Testis (tissue), 3 donors: Measurements from ENCODE around the gene NAALADL1. TPM values are rescaled to one million over a fixed set of nuclear protein-coding genes. Genes with fewer than 3 reads are reported as not detected.

Source experiments
- DNase-seq: peaks from one replicate; pipeline ENCODE4 v3.0.0-alpha.2; 2019
- H3K27ac ChIP-seq, 2 donors: fragments of 200-600 bp; sonication (generic); one replicate each; pipeline ENCODE4 v1.5.1; 2019
- H3K27me3 ChIP-seq: fragments of 200-600 bp; sonication (generic); one replicate; pipeline ENCODE4 v1.5.1; 2019
- H3K36me3 ChIP-seq: fragments of 200-600 bp; sonication (generic); one replicate; pipeline ENCODE4 v1.5.1; 2017; ENCODE audit warnings: low read depth; ENCODE audit errors: missing control alignments
- H3K4me1 ChIP-seq: fragments of 200-600 bp; sonication (generic); one replicate; pipeline ENCODE4 v1.5.1; 2019
- H3K4me3 ChIP-seq, 2 donors: fragments of 200-600 bp; sonication (generic); one replicate each; pipeline ENCODE4 v1.5.1; 2017 to 2019
- H3K9me3 ChIP-seq: fragments of 200-600 bp; sonication (generic); one replicate; pipeline ENCODE4 v1.5.1; 2017
- POLR2A ChIP-seq: fragments of 450-650 bp; IDR thresholded peaks from one replicate; pipeline ENCODE4 v1.6.1; 2017; ENCODE audit warnings: antibody characterized with exemption, mild to moderate bottlenecking, moderate library complexity
- WGBS, 2 donors: methylation state at CpG; one replicate each; pipeline ENCODE4 v1.1.5; 2018; 5-methylcytosine and 5-hydroxymethylcytosine counted together
- intact Hi-C: fragments of 100-400 bp; cut with DNase I; formaldehyde crosslinking; loops from one replicate; pipeline ENCODE4 v1.15.1; 2023; ENCODE audit warnings: low total_unique reads
- polyA plus RNA-seq: library from polyadenylated mRNA; stranded (reverse); fragments of 350-450 nt; fragmentation: Illumina TruSeq; extraction: RNeasy Lipid Tissue Mini Kit (QIAGEN cat#74804); gene quantifications from one replicate; pipeline ENCODE4 v1.2.3, GENCODE V29; 2014; ENCODE audit warnings: low read depth, low replicate concordance; ENCODE audit not compliant: insufficient read depth
- total RNA-seq, 2 donors: library from RNA; depleted of rRNA; stranded (reverse); fragments of >200 nt; gene quantifications; one replicate each; pipeline ENCODE4 v1.2.3, GENCODE V29; 2016
- TF ChIP-seq, protein P1 (sequence below), 3 experiments: fragments of 450-650 bp in 2 of 3; fragments of 200-600 bp in 1 of 3; sonication (generic) in 1 of 3; IDR thresholded peaks; one replicate each; pipeline ENCODE4 v1.5.1; 2016 to 2019; ENCODE audit warnings: antibody characterized with exemption in 3 of 3, mild to moderate bottlenecking in 2 of 3, moderate library complexity in 1 of 3

Gene NAALADL1
- total and polyA plus RNA-seq, 3 donors from 2014 or later: 16.0 to 18.1 (median 16.5) TPM

DNA sequence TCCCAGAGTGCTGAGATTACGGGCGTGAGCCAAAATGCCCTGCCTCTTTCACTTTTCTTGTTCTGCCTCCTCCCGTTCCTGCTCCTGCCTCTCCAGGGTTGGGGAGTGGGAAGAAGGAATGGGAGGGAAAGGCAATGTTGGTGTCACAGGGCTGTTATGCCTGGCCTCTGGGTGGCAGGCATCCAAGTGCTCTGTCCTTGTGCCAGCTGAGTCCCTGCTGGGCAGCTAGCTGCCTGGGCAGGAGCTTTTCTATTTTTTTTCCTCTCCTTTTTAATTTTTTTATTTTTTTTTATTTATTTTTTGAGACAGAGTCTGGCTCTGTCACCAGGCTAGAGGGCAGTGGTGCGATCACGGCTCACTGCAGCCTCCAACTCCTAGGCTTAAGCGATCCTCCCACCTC lies 21.4 kb downstream of the NAALADL1 start:
- no peaks in the 10 kb centered on the region for H3K27me3 ChIP-seq
- intact Hi-C loops: no loop called here
- no peaks in the 10 kb centered on the region for H3K9me3 ChIP-seq
- H3K4me3 ChIP-seq: no peak overlapping the region
- WGBS, 2 donors: 73 to 78% methylated on average over 6 of the region's 6 CpGs
- DNase-seq: peak; percentile 84
- no peaks in the 10 kb centered on the region for H3K36me3 ChIP-seq
- no peak overlapping the region for H3K27ac ChIP-seq
- TF ChIP-seq, protein P1, sequence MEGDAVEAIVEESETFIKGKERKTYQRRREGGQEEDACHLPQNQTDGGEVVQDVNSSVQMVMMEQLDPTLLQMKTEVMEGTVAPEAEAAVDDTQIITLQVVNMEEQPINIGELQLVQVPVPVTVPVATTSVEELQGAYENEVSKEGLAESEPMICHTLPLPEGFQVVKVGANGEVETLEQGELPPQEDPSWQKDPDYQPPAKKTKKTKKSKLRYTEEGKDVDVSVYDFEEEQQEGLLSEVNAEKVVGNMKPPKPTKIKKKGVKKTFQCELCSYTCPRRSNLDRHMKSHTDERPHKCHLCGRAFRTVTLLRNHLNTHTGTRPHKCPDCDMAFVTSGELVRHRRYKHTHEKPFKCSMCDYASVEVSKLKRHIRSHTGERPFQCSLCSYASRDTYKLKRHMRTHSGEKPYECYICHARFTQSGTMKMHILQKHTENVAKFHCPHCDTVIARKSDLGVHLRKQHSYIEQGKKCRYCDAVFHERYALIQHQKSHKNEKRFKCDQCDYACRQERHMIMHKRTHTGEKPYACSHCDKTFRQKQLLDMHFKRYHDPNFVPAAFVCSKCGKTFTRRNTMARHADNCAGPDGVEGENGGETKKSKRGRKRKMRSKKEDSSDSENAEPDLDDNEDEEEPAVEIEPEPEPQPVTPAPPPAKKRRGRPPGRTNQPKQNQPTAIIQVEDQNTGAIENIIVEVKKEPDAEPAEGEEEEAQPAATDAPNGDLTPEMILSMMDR (IDR thresholded peaks at IDR 0.05): no peak
- no peak for TF ChIP-seq POLR2A
- H3K4me1 ChIP-seq: peaks cover 3% of the 10 kb centered on the region

DNA sequence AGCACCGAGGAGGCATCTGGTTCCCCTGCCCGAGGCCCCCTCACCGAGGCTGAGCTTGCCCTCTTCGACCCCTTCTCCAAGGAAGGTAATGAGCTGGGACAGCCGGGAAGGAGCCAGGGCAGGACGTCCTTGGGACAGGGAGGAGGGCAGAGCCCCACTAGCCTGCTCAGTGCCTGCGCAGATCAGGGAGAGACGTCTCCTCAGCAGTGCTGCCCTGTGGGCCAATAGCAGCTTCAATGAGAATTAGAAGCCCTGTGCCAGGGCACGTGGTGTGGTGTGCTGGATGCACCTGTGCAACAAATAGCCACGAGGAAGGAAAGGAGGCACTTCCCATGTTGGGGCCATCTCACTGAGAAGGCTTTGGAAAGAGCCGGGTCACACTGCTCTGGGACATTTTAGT lies 22.8 kb downstream of the NAALADL1 start:
- no peaks in the 10 kb centered on the region for H3K36me3 ChIP-seq
- intact Hi-C loops: no loop called here
- H3K27me3 ChIP-seq: no peaks in the 10 kb centered on the region
- no peak overlapping the region for H3K4me3 ChIP-seq
- no peak for DNase-seq
- WGBS, 2 donors: 72 to 77% methylated on average over 9 to 11 of the region's 11 CpGs
- no peaks in the 10 kb centered on the region for H3K9me3 ChIP-seq
- H3K27ac ChIP-seq: no peak overlapping the region
- peaks cover 2% of the 10 kb centered on the region for H3K4me1 ChIP-seq
- TF ChIP-seq, protein P1 (IDR thresholded peaks at IDR 0.05): no peak
- no peak for TF ChIP-seq POLR2A

GRCh38 chr11:65034423-65034822 lies 23.9 kb downstream of the NAALADL1 start:
- Histone ChIP-seq H3K27me3 (no peaks in the 10 kb centered on the region), H3K27ac (no peak overlapping the region), H3K4me1 (no peaks in the 10 kb centered on the region), H3K4me3 (no peak overlapping the region), H3K9me3 (no peaks in the 10 kb centered on the region), H3K36me3 (no peaks in the 10 kb centered on the region)
- TF ChIP-seq, protein P1 (IDR thresholded peaks at IDR 0.05): no peak
- no peak for TF ChIP-seq POLR2A
- intact Hi-C loops: no loop called here
- no peak for DNase-seq
- 87 to 88% methylated on average over 2 of the region's 2 CpGs for WGBS, 2 donors

- Histone ChIP-seq H3K27ac (no peak overlapping the region), H3K4me1 (peaks cover 3% of the 10 kb centered on the region), H3K27me3 (no peaks in the 10 kb centered on the region), H3K4me3 (no peak overlapping the region), H3K36me3 (no peaks in the 10 kb centered on the region), H3K9me3 (no peaks in the 10 kb centered on the region)
- no peak for TF ChIP-seq POLR2A
- TF ChIP-seq, protein P1 (IDR thresholded peaks at IDR 0.05): no peak
- 89 to 97% methylated on average over 6 to 13 of the region's 13 CpGs for WGBS, 2 donors
- intact Hi-C loops: no loop called here
- DNase-seq: no peak
These were observed 26.1 kb downstream of the NAALADL1 start for GRCh38 chr11:65032216-65032615.

DNA sequence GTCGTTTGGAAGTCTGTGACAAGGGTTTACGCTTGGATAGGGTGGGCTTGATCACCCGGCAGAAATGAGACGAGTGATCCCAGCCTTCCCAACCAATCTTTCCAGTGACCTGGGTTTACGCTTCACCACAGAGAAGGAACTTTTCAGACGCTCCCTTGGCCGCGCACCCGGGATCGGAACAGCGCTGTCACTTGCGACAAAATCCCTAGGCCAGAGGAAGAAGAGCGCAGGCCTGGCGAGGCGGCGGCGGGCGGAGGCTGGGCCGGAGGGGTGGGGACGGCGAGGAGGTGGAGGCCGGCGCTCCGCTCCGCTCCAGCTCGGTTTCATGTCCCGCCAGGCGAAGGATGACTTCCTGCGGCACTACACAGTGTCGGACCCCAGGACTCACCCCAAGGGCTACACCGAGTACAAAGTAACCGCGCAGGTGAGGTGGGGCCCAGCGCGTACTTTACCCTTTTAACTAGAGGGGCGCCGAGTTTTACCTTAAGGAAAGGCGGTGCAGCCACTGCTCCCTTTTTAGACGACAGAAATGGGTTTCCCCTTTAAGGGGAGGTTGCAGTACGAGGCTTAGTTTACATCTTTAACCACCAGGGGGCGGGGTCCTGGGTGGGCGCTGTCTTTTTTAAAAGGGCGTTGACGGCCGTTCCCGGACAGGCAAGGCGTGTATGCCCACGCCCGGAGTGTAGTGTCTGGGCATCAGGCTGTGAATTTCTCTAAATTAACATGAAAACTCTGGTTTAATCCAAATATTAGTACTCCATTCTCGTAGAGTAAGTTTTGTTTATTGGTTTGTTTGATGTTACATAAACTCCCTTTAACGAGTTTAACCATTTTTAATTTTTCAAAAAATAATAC lies 30.9 kb downstream of the NAALADL1 start, which contains the start of gene SNX15:
Gene SNX15 (plus strand): TSS at position 227 of the 855 bp plus-strand sequence. CDS start 99 bp downstream, at position 326.
- DNase-seq: peak; percentile 98
- H3K27me3 ChIP-seq: no peaks in the 10 kb centered on the region
- intact Hi-C loops: no loop called here
- H3K4me1 ChIP-seq: peaks cover 3% of the 10 kb centered on the region
- no peak for TF ChIP-seq POLR2A
- TF ChIP-seq, protein P1 (IDR thresholded peaks at IDR 0.05): peak; percentile 78 to 88 (median 86)
- H3K36me3 ChIP-seq: no peaks in the 10 kb centered on the region
- no peaks in the 10 kb centered on the region for H3K9me3 ChIP-seq
- H3K4me3 ChIP-seq: peak within 1 kb of the TSS; percentile 65 to 69
- H3K27ac ChIP-seq: peak within 1 kb of the TSS; percentile 82 to 88
- 0 to 1% methylated on average over 41 to 51 of the region's 51 CpGs for WGBS, 2 donors
